Muscle layer of colon (tissue), 2 donors: ENCODE data around the gene THAP3.

Experiments
- H3K27ac ChIP-seq: one replicate; pipeline ENCODE4 v1.7.0; 2013; ENCODE audit warnings: low read depth, mild to moderate bottlenecking, low read length, moderate library complexity
- H3K27me3 ChIP-seq, 2 donors: one replicate each; pipeline ENCODE4 v1.7.0; 2013; ENCODE audit warnings: low read length in 2 of 2, mild to moderate bottlenecking in 2 of 2; ENCODE audit not compliant: insufficient read depth in 2 of 2, control insufficient read depth in 1 of 2
- H3K36me3 ChIP-seq: one replicate; pipeline ENCODE4 v1.7.0; 2013; ENCODE audit warnings: mild to moderate bottlenecking, low read length; ENCODE audit not compliant: insufficient read depth
- H3K4me1 ChIP-seq: one replicate; pipeline ENCODE4 v1.7.0; 2013; ENCODE audit warnings: mild to moderate bottlenecking, low read length; ENCODE audit not compliant: insufficient read depth
- H3K4me3 ChIP-seq, 2 donors: one replicate each; pipeline ENCODE4 v1.7.0; 2013; ENCODE audit warnings: low read length in 2 of 2, low read depth in 1 of 2, mild to moderate bottlenecking in 1 of 2, moderate library complexity in 1 of 2
- H3K9ac ChIP-seq: one replicate; pipeline ENCODE4 v1.7.0; 2013; ENCODE audit warnings: low read length
- H3K9me3 ChIP-seq: one replicate; pipeline ENCODE4 v1.7.0; 2013; ENCODE audit warnings: mild to moderate bottlenecking, low read length
- donor health status: abdominal sarcoma.
- donor health status: Adenocarcinoma of cecum.

The THAP3 gene

DNA sequence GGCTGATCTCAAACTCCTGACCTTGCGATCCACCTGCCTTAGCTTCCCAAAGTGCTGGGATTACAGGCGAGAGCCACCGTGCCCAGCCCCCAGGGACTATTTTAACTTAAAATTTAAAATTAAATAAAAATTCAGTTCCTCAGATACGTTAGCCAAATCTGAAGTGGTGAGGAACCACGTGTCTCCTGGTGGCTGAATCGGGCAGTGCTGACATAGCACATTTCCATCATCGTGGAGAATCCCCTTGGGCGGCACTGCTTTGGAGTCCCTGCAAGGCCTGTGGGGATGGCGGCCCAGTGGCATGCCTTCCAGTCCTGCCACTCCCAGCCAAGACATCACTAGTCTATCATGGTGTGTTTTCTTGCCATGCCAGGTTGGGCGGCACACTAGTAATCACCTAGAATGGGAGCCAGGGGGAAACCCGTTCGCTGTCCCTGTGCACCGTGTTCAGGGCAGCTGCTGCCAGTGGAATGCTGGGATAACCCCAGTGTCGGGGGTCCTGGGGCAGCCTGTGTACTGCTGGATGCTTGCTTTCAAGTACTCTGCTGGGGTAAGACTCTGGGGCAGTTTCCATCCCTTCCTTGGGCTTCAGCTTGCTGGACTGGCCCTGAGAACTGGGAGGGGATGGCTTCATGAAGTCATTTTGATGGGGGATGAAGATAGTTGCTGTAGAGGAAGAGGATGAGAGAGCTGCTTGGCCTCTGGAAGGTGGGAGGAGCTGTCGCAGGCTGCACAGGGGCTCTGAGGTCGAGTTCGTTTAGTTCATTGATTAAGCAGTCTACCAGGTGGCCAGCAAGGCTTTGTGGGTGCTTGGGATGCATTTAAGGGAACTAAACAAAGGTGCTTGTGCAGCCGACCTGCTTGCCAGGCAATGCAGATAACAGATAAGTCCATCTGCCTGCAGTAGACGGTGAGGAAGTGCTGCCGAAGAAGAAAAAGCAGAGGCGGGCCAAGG lies 40.3 kb upstream of the THAP3 start:
- H3K27me3 ChIP-seq = no peaks in the 10 kb centered on the region
- no peak overlapping the region for H3K9ac ChIP-seq
- no peak overlapping the region for H3K27ac ChIP-seq
- H3K9me3 ChIP-seq = no peaks in the 10 kb centered on the region
- no peak overlapping the region for H3K4me3 ChIP-seq
- H3K4me1 ChIP-seq = peaks cover 39% of the 10 kb centered on the region
- H3K36me3 ChIP-seq = peaks cover 28% of the 10 kb centered on the region

DNA sequence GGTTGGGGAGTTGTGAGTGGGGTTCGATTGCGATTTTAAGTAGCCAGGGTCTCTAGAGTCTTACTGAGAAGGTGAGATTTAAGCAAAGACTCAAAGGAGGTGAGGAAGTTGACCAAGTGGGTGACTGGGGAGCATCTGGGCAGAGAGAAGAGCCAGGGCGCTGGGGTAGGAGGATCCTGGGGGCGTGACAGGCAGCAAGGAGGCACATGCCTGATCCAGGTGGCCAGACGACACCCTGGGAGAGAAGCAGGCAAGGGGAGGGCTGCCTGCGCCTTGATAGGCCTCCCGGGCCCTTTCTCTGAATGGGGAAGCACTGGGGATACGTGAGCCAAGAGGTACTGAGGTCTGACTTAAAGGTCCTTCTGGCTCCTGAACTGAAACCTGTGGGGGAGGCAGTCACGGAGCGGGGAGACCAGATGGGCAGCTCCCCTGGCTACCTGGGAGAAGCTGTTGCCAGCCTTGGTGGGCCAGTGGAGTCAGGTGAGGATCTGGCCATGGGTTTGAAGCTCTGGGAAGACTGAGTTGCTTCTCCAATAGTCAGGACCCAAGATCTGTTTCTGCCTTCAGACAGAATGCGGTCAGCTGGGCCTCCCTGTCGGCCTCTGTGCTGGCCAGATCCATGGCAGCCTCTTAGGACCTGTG lies 39.5 kb upstream of the THAP3 start:
- no peak overlapping the region for H3K27ac ChIP-seq
- peaks cover 36% of the 10 kb centered on the region for H3K36me3 ChIP-seq
- no peak overlapping the region for H3K9ac ChIP-seq
- no peaks in the 10 kb centered on the region for H3K27me3 ChIP-seq
- peaks cover 38% of the 10 kb centered on the region for H3K4me1 ChIP-seq
- H3K4me3 ChIP-seq = no peak overlapping the region
- no peaks in the 10 kb centered on the region for H3K9me3 ChIP-seq

DNA sequence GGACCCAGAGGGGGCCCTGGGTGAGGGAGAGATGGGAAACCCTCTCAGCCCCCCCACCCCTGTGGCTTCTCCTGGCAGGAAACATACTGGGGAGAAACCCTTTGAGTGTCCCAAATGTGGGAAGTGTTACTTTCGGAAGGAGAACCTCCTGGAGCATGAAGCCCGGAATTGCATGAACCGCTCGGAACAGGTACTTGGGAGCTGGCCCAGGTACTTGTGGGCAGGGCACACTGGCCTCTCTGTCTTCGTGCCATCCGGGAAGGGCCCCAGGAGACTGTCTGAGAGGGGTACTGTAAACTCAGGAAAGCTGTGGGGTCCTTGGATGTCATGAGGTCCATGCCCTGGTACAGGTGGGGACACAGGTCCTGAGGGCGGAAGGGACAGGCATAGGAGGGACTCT lies 38.8 kb upstream of the THAP3 start:
- peaks cover 39% of the 10 kb centered on the region for H3K36me3 ChIP-seq
- no peak overlapping the region for H3K9ac ChIP-seq
- no peak overlapping the region for H3K27ac ChIP-seq
- H3K4me3 ChIP-seq = no peak overlapping the region
- peaks cover 32% of the 10 kb centered on the region for H3K4me1 ChIP-seq
- no peaks in the 10 kb centered on the region for H3K9me3 ChIP-seq
- H3K27me3 ChIP-seq = no peaks in the 10 kb centered on the region

DNA sequence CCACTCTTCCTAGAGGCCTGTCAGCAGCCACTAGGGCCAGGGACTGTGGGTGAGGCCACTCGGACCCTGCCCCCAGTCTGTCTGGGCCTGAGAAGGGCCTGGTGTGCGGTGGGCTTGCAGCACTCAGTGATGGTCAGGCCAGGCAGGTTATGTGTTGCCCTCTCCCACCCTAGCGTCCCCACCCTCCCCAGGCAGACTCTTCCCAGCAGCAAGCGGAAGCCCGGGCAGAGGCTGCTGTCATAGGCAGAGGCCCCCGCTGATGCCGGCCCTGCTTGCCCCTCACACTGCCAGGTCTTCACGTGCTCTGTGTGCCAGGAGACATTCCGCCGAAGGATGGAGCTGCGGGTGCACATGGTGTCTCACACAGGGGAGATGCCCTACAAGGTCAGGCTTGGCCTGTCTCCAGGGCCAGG lies 38.3 kb upstream of the THAP3 start:
- Histone ChIP-seq H3K4me3 (no peak overlapping the region), H3K27ac (peak overlapping the region; percentile 48), H3K9me3 (no peaks in the 10 kb centered on the region), H3K4me1 (peaks cover 27% of the 10 kb centered on the region), H3K36me3 (peaks cover 44% of the 10 kb centered on the region), H3K27me3 (no peaks in the 10 kb centered on the region), H3K9ac (no peak overlapping the region)

DNA sequence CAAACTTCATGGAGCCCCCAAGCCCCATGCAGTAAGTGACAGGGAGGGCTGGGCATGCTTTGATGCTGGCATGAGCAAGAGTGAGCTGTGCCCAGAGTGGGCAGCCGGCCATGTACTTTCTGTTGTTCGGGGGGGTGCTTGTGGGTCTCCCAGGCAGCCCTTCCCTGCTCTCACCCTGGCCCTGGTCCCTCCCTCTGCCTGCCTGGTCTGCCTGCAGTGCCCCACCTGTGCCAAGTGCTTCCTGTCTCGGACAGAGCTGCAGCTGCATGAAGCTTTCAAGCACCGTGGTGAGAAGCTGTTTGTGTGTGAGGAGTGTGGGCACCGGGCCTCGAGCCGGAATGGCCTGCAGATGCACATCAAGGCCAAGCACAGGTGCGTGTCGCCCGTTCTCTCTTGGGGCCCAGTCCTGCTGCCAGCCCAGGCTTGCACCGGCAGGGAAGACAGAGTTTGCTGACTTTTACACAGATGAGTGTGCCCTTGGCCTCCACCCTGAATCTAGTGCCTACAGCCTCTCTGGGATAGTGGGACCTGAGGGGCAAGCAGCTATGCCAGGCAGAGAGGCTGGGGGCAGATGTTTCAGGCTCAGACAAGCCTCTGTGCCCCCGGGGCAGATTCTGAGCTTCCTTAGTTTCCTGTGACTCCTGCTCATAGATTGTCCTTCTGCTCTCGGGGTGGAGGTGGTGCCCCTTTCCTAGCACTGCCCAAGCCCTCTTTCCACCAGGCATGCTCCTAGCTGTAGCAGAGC lies 37.2 kb upstream of the THAP3 start:
- H3K9ac ChIP-seq = no peak overlapping the region
- H3K9me3 ChIP-seq = no peaks in the 10 kb centered on the region
- peaks cover 52% of the 10 kb centered on the region for H3K36me3 ChIP-seq
- H3K4me3 ChIP-seq = no peak overlapping the region
- peak overlapping the region; percentile 48 for H3K27ac ChIP-seq
- peaks cover 16% of the 10 kb centered on the region for H3K4me1 ChIP-seq
- no peaks in the 10 kb centered on the region for H3K27me3 ChIP-seq

DNA sequence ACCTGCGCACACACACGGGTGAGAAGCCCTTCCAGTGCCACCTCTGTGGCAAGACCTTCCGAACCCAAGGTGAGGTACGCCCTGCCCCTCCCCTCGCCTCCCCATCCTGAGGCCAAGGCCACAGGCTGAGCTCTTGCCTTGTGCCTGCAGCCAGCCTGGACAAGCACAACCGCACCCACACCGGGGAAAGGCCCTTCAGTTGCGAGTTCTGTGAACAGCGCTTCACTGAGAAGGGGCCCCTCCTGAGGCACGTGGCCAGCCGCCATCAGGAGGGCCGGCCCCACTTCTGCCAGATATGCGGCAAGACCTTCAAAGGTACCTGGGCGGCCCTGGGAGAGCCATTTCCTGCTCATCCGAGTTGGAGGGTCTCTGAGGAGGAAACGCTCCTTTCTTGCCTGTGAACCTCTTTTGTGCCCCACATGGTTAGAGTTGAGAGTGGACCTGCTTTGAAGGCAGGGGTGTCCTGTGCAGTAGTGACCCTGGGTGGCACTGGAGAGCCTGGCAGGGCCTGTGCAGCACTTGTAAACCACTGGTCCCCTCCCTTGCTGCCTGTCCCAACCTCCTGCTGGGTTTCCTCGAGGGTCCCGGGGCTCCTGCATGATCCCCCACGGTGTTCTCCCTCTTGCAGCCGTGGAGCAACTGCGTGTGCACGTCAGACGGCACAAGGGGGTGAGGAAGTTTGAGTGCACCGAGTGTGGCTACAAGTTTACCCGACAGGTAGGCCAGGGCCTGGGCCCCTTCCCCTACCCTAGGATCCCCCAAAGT lies 36.4 kb upstream of the THAP3 start:
- H3K27ac ChIP-seq = peak overlapping the region; percentile 44
- no peaks in the 10 kb centered on the region for H3K9me3 ChIP-seq
- H3K4me1 ChIP-seq = peaks cover 16% of the 10 kb centered on the region
- peaks cover 57% of the 10 kb centered on the region for H3K36me3 ChIP-seq
- no peak overlapping the region for H3K4me3 ChIP-seq
- H3K27me3 ChIP-seq = no peaks in the 10 kb centered on the region
- H3K9ac ChIP-seq = no peak overlapping the region

DNA sequence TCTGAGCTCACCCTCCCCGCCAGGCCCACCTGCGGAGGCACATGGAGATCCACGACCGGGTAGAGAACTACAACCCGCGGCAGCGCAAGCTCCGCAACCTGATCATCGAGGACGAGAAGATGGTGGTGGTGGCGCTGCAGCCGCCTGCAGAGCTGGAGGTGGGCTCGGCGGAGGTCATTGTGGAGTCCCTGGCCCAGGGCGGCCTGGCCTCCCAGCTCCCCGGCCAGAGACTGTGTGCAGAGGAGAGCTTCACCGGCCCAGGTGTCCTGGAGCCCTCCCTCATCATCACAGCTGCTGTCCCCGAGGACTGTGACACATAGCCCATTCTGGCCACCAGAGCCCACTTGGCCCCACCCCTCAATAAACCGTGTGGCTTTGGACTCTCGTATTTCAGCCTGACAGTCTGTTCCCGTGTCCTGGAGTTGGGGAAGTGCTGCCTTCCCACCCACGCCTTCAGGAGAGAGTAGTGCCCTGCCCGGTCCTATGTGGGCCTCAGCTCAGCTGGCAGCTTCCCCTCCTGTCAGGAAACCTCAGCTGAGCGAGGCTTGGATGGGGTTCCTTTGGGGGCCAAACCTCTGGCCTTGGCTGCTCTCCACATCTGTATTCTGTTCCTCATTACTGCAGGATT lies 35.7 kb upstream of the THAP3 start:
- Histone ChIP-seq H3K4me1 (peaks cover 16% of the 10 kb centered on the region), H3K36me3 (peaks cover 64% of the 10 kb centered on the region), H3K27ac (no peak overlapping the region)

DNA sequence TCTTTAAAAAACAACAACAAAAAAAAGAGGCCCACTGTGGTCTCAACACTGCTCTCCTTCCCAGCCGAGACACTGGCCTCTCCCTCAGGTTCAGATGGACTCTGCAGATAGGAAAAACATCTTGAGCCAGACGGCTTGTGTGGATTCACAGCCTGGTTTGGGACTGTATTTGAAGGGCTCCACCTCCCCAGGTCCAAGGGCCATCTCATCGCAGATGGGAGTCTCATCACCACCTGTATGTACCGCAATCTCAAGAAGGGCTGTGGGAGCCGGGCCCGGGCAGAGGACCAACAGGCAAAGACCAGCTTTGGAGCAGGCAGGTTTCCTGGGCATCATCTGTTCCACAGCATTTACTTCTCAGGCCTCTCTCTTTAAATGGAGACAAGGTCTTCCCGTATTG lies 34.6 kb upstream of the THAP3 start:
- Histone ChIP-seq H3K9ac (no peak overlapping the region), H3K27me3 (no peaks in the 10 kb centered on the region), H3K4me1 (peaks cover 16% of the 10 kb centered on the region), H3K36me3 (peaks cover 75% of the 10 kb centered on the region), H3K27ac (no peak overlapping the region), H3K4me3 (no peak overlapping the region), H3K9me3 (no peaks in the 10 kb centered on the region)

More for the DNA sequence above, 35.7 kb upstream of the THAP3 start:
- H3K27me3 ChIP-seq = no peaks in the 10 kb centered on the region
- no peaks in the 10 kb centered on the region for H3K9me3 ChIP-seq
- H3K4me3 ChIP-seq = no peak overlapping the region
- H3K9ac ChIP-seq = no peak overlapping the region

DNA sequence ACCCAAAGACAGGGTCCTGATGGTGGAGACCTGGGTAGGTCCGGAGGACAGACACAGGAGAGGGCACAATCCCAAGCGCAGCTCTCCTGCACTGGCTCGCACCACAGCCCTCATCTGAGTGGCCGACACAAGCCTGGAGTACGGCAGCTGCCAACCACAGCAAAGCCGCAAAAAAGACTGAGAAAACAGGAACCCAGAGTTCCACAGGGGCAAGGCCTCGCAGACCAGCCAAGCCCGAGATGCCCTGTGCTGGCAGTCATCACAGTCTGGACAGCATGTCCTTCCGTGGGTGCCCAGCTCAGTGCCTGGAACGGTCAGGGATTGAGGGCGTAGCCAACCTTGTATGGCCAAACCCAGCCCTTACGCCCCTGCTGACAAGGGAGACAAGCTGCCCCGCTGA lies 33.4 kb upstream of the THAP3 start:
- peaks cover 86% of the 10 kb centered on the region for H3K36me3 ChIP-seq
- no peak overlapping the region for H3K27ac ChIP-seq
- H3K9ac ChIP-seq = no peak overlapping the region
- no peaks in the 10 kb centered on the region for H3K27me3 ChIP-seq
- H3K4me3 ChIP-seq = no peak overlapping the region
- no peaks in the 10 kb centered on the region for H3K9me3 ChIP-seq
- H3K4me1 ChIP-seq = peaks cover 22% of the 10 kb centered on the region

DNA sequence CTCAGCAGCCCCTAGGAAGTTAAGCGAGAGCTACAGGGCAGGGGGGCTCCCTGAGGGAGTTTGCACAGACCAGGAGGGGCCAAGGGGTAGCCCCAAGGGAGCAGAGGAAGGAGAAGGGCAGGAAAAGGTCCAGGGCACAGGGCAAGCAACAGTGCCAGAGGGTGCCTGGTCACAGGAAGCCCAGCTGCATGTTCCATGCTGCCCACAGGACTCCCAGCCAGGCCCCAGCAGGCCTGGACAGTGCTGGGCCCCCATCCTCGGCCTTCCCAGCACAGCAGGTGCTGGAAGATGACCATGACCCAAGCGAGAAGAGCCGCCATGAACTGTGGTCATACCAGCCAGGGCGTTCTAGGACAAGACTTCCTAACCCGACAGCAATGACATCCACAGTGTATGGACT lies 33.0 kb upstream of the THAP3 start:
- Histone ChIP-seq H3K27ac (no peak overlapping the region), H3K9me3 (no peaks in the 10 kb centered on the region), H3K9ac (no peak overlapping the region), H3K4me3 (no peak overlapping the region), H3K27me3 (no peaks in the 10 kb centered on the region), H3K36me3 (peaks cover 91% of the 10 kb centered on the region), H3K4me1 (peaks cover 25% of the 10 kb centered on the region)
